ENCODE results near the gene THAP4. TPM values are rescaled to one million over a fixed set of nuclear protein-coding genes. Genes with fewer than 3 reads are reported as not detected.

The THAP4 gene
- total RNA-seq, 1 experiment from 2014 or later = 71.2 TPM

GRCh38 chr2:241680827-241681599 is 44.1 kb upstream of the THAP4 start:
- TF ChIP-seq SIN3A (IDR thresholded peaks at IDR 0.05; ENCODE audit: low read depth) (no peak), CBX3 (IDR thresholded peaks at IDR 0.05; ENCODE audit: low read depth) (no peak), EZH2phosphoT487 (IDR thresholded peaks at IDR 0.05; ENCODE audit: borderline replicate concordance) (no peak), EZH2 (IDR thresholded peaks at IDR 0.05) (no peak), JUND (IDR thresholded peaks at IDR 0.05) (no peak), ZFX (IDR thresholded peaks at IDR 0.05) (no peak), YY1 (IDR thresholded peaks at IDR 0.05; ENCODE audit: extremely low read depth, insufficient replicate concordance, low read depth, low read length) (no peak), ATF3 (IDR thresholded peaks at IDR 0.05) (no peak), TCF7L2 (IDR thresholded peaks at IDR 0.05; ENCODE audit: borderline replicate concordance, extremely low read depth, insufficient read depth, insufficient read length) (no peak)
- TF ChIP-seq, protein P1, sequence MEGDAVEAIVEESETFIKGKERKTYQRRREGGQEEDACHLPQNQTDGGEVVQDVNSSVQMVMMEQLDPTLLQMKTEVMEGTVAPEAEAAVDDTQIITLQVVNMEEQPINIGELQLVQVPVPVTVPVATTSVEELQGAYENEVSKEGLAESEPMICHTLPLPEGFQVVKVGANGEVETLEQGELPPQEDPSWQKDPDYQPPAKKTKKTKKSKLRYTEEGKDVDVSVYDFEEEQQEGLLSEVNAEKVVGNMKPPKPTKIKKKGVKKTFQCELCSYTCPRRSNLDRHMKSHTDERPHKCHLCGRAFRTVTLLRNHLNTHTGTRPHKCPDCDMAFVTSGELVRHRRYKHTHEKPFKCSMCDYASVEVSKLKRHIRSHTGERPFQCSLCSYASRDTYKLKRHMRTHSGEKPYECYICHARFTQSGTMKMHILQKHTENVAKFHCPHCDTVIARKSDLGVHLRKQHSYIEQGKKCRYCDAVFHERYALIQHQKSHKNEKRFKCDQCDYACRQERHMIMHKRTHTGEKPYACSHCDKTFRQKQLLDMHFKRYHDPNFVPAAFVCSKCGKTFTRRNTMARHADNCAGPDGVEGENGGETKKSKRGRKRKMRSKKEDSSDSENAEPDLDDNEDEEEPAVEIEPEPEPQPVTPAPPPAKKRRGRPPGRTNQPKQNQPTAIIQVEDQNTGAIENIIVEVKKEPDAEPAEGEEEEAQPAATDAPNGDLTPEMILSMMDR (IDR thresholded peaks at IDR 0.05 in 2 of 3, conservative IDR thresholded peaks at IDR 0.05 in 1 of 3; ENCODE audit: borderline replicate concordance in 1 of 3, insufficient read depth in 1 of 3, low read depth in 2 of 3, low read length in 2 of 3) = no peak
- TF ChIP-seq, protein P2, sequence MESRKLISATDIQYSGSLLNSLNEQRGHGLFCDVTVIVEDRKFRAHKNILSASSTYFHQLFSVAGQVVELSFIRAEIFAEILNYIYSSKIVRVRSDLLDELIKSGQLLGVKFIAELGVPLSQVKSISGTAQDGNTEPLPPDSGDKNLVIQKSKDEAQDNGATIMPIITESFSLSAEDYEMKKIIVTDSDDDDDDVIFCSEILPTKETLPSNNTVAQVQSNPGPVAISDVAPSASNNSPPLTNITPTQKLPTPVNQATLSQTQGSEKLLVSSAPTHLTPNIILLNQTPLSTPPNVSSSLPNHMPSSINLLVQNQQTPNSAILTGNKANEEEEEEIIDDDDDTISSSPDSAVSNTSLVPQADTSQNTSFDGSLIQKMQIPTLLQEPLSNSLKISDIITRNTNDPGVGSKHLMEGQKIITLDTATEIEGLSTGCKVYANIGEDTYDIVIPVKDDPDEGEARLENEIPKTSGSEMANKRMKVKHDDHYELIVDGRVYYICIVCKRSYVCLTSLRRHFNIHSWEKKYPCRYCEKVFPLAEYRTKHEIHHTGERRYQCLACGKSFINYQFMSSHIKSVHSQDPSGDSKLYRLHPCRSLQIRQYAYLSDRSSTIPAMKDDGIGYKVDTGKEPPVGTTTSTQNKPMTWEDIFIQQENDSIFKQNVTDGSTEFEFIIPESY (IDR thresholded peaks at IDR 0.05; ENCODE audit: extremely low read depth, insufficient replicate concordance, low read length) = no peak
- TF ChIP-seq, protein P3, sequence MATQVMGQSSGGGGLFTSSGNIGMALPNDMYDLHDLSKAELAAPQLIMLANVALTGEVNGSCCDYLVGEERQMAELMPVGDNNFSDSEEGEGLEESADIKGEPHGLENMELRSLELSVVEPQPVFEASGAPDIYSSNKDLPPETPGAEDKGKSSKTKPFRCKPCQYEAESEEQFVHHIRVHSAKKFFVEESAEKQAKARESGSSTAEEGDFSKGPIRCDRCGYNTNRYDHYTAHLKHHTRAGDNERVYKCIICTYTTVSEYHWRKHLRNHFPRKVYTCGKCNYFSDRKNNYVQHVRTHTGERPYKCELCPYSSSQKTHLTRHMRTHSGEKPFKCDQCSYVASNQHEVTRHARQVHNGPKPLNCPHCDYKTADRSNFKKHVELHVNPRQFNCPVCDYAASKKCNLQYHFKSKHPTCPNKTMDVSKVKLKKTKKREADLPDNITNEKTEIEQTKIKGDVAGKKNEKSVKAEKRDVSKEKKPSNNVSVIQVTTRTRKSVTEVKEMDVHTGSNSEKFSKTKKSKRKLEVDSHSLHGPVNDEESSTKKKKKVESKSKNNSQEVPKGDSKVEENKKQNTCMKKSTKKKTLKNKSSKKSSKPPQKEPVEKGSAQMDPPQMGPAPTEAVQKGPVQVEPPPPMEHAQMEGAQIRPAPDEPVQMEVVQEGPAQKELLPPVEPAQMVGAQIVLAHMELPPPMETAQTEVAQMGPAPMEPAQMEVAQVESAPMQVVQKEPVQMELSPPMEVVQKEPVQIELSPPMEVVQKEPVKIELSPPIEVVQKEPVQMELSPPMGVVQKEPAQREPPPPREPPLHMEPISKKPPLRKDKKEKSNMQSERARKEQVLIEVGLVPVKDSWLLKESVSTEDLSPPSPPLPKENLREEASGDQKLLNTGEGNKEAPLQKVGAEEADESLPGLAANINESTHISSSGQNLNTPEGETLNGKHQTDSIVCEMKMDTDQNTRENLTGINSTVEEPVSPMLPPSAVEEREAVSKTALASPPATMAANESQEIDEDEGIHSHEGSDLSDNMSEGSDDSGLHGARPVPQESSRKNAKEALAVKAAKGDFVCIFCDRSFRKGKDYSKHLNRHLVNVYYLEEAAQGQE (IDR thresholded peaks at IDR 0.05; ENCODE audit: low read depth) = no peak
- ChIA-PET POLR2A (no interaction called here), RAD21 (ENCODE audit: low non-redundant PET in 1 of 2, low total read pairs in 2 of 2, uncharacterized antibody in 2 of 2, unreplicated experiment in 2 of 2) (no interaction called here), CTCF (no interaction called here)
- no peak overlapping the region for H3K9ac ChIP-seq (ENCODE audit: low read length)
- peaks cover 3 to 6% of the 10 kb centered on the region in 2 experiments; a peak in 2 of 4 replicates for H3K4me1 ChIP-seq (ENCODE audit: control insufficient read depth in 1 of 2, insufficient read depth in 2 of 2, low read length in 2 of 2)
- no peak overlapping the region for H3K27ac ChIP-seq (ENCODE audit: low read depth, low read length)
- intact Hi-C loops (cut with micrococcal nuclease) = no loop called here
- H4K20me1 ChIP-seq (ENCODE audit: insufficient read depth) = no peaks in the 10 kb centered on the region
- H3K4me2 ChIP-seq (ENCODE audit: low read length) = no peak overlapping the region
- BruUV-seq (replicated peaks) = no TSS peak
- H3K9me2 ChIP-seq (ENCODE audit: insufficient read depth) = no peaks in the 10 kb centered on the region
- H2AFZ ChIP-seq (ENCODE audit: low read depth, low read length, poor library complexity, severe bottlenecking) = no peak overlapping the region
- ATAC-seq (no peak), DNase-seq (ENCODE audit: low read depth, low spot score) (no peak)
- peaks cover 47 to 57% of the 10 kb centered on the region in 2 experiments for H3K36me3 ChIP-seq (ENCODE audit: control insufficient read depth in 1 of 2, insufficient read depth in 2 of 2, low read length in 2 of 2)
- H3K9me3 ChIP-seq (ENCODE audit: control insufficient read depth in 1 of 2, insufficient read depth in 1 of 2, low read depth in 1 of 2, low read length in 2 of 2) = no peaks in the 10 kb centered on the region
- H3K79me2 ChIP-seq (ENCODE audit: insufficient read depth, low read length) = peaks cover 60% of the 10 kb centered on the region
- no peak overlapping the region for H3K4me3 ChIP-seq (replicated peaks in 1 of 2; ENCODE audit: low read depth in 1 of 2, low read length in 2 of 2)
- H3K27me3 ChIP-seq (ENCODE audit: insufficient read depth, low read length) = no peaks in the 10 kb centered on the region

All from HCT116 (cell line).